HG03097 (cell line): ENCODE results near the gene TMEM132E.

Source experiments
- ATAC-seq: cut with Tn5 transposase; IDR thresholded peaks from one replicate; pipeline ENCODE4 v1.9.1; 2021; ENCODE audit not compliant: unreplicated experiment, low FRiP score

The TMEM132E gene

GRCh38 chr17:34592002-34592401 lies 12.6 kb downstream of the TMEM132E start:
- ATAC-seq: no peak

DNA sequence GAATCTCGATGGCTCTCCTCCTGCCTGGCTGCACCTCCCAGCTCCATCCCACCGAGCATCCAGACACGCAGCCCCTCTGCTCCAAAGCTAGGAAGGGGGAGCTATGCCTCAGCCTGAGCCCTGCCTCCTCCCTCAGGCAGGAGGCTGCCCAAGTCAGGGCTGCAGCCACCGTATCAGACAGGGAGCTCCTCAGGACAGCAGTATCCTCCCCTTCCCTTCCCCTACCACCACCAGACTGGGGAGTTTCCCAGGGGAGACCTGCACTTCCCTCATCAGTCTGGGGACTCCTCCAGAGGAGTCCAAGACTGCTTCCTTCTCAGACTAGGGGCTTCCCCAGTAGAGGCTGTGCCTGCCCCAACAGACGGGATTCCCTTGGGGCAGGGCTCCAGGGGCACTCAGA lies 17.5 kb downstream of the TMEM132E start:
- ATAC-seq: no peak

- ATAC-seq: no peak
These were observed 18.9 kb downstream of the TMEM132E start for GRCh38 chr17:34598161-34598776.

GRCh38 chr17:34601416-34601815 lies 22.0 kb downstream of the TMEM132E start:
- no peak for ATAC-seq

- no peak for ATAC-seq
These were observed 24.6 kb downstream of the TMEM132E start for GRCh38 chr17:34603974-34604373.

GRCh38 chr17:34606763-34607162 lies 27.4 kb downstream of the TMEM132E start:
- ATAC-seq: no peak

DNA sequence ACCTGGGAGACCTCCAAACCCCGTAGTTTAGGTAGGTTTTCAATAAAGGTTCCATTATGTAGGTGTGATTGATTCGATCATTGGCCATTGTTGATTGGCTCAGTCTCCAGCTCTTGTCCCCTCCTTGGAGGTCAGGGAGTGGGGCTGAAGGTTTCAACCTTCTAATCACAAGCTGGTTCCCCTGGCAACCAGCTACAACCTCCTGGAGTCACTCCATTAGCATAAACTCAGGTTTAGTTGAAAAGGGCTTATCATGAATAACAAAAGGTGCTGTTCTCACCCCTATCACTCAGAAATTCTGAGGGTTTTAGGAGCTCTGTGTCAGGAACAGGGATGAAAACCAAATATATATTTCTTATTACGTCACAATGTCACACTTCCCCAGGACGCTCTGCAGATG lies 28.5 kb downstream of the TMEM132E start:
- ATAC-seq: no peak

GRCh38 chr17:34609210-34609609 lies 29.8 kb downstream of the TMEM132E start:
- no peak for ATAC-seq

GRCh38 chr17:34610039-34610438 lies 30.7 kb downstream of the TMEM132E start:
- no peak for ATAC-seq

GRCh38 chr17:34610506-34610905 lies 31.1 kb downstream of the TMEM132E start:
- ATAC-seq: no peak

- ATAC-seq: no peak
These were observed 34.0 kb downstream of the TMEM132E start for GRCh38 chr17:34613064-34614019.

DNA sequence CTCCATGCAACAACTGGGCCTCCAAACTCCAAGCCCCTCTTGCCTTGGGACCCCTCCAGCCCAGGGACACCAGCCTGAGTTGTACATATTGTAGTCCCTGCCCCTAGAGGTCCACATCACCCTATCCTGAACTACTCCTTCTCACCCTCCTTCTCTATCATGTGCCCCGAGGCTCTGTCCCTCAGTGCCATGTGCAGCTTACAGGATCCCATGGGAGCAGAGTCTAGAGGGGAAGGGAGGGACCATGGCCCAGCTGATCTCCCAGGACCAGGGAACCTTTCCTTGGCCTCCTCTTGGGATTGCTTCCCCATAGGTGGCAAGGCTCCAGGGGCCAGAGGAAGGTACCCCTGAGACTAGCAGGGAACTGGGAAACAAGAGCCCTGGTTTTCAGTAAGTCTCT lies 35.3 kb downstream of the TMEM132E start:
- no peak for ATAC-seq

- ATAC-seq: no peak
These were observed 35.9 kb downstream of the TMEM132E start for GRCh38 chr17:34615326-34615725.

DNA sequence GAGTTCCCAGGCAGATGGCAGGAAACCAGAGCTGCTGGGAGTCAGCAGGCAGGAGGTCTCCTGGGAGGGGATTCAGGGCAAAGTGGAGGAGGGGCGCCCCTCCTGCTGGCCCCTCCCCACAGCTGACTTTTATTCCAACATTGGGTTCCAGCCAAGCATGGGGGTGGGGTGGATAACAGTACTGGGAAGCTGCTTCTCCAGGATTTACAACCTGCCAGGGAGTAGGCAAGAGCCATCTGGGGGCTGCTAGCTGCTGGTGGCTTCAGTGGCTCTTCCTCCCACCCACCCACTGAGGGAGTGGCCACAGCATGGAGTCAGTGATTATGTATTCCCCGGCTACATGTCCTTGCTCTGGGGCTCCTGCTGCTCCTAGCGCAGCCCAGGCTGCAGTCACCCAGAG lies 36.8 kb downstream of the TMEM132E start:
- no peak for ATAC-seq

DNA sequence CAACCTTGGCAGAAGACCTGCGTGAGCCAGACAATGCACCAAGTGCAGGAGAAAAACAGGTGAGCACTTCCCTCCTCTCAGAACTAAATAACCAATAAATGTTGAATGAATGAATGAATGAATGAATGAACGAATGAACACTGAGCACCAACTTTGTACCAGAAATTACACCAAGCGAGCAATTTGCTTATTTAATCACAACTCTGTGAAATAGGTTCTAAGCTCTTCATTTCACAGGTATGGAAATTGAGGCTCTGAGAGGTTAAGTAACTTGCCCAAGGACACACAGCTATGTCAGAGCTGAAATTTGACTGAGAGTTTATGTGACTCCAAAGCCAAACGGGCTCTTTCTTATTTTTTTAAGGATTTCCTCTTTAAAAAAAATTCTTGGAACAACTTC lies 38.0 kb downstream of the TMEM132E start:
- ATAC-seq: no peak

DNA sequence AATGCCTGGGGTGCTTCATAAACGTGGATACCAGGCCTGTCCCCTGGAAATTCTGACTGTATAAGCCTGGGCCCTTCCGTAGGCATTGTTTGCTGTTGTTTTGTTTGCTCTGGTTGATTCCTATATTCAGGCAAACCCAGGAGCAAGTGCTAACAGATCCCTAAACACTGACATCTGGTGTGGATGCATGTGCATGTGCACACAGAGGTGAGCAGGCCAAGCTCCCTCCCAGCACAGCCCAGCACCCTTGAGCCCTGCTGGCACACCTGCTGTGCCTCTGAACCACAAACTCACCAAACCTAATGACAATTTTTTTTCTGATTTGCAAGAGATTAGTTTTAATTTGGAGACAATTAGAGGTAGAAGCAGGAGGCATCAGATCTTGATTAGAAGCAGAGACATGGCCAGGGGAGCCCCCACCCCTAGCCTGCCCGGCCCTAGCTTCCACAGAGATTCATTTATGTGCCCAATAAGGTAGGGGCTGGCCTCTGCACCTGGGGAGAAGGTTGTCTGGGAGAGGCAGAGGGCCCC lies 40.4 kb downstream of the TMEM132E start:
- ATAC-seq: no peak

DNA sequence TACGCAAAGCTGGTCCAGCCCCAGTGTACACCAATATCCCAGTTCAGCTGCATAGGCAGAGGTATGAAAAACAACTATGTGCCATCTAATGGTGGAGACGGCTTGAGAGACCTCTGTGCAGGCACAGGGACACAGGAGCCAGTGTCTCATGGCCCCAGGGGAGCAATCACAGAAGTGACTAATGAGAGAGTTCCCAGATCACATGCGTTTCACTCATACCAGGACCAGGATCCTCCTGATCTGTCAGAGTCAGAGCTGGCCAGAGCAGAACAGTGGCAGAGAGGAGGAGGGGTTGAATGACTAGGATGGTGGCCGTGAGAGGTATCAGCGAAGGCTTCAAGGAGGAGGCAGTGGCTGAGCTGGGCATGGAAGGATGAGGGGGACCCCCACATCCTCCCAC lies 41.1 kb downstream of the TMEM132E start:
- ATAC-seq: no peak

DNA sequence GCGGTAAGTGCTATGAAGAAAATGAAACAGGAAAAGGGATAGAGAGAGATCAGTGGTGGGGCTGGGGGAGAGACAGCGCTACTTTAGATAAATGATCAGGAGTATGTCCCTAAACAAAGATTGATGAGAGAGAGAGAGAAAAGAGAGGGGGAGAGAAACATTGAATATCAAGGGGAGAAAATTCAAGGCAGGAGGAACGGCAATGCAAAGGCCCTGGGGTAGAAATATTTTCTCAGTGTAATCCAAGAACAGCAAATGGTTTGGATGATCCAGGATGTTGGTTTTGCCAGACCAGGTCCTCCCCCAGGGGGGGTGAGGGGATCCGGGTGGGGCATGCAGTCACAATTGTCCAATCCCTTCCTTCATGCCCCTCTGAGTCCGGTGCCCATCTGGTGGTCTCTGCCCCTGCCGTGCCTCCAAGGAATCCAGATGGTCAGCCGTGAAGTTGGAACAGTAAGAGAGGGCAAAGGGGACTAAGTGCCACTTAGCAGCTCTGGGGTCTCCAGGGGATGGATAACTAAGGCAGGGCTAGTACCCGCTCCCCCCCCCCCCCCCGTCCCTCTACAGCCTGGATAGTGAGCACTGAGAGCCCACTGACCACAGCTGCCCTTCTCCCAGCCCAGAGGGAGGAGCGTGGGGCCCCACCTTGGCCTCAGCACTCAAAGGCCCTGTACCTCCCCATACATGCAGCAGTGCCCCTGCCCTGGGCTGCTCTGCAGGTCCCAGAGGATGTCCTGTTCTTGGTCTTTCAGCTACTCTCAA lies 43.7 kb downstream of the TMEM132E start:
- ATAC-seq: no peak

DNA sequence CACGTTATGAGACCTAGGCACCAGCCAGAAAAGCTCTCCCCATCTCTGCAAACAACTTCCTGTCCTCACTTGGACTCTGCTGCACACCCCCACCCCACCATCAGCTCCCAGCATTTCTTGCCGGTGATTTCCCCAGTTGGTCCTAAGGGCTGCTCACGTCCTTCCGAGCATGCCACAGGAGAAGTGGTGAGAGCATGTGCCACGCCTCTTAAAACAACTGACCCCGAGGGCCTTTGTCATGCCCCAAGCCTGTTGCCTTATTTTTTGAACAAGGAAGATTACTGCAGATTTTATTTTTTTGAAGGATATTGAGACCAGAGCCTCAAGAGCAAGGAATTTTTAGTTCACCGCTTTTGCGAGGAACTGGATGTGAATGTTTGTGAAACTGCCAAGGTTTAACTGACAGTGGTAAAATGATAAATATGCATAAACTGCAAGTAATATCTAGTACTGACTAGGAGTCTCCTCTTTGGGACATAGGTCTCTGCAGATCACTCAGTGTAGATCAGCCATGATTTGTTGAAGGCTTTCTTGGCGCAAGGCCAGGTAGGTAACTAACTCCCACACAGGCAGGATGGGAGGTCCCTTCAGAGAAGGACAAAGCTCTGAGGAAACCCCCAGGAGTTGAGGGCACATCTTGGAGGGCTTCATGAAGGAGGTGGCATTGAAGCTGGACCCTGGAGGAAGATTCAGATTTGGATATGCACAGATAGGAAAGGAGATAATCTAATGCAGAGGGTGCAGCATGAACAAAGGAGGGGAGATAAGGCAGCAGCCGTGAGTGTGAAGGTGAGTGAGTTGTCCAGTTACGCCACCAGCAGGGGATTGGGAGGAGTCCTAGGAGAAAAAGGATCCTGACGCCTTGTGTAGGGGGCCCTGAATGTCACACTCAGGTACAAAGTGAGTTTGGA lies 44.7 kb downstream of the TMEM132E start:
- no peak for ATAC-seq

GRCh38 chr17:34624767-34625383 lies 45.5 kb downstream of the TMEM132E start:
- no peak for ATAC-seq
